GM23248 (cell line): ENCODE measurements around the gene CCDC127. TPM values are rescaled to one million over a fixed set of nuclear protein-coding genes. Genes with fewer than 3 reads are reported as not detected.

Experiments used
- DNase-seq: peaks from one replicate; pipeline ENCODE4 v3.0.0-alpha.2; 2015
- H2AFZ ChIP-seq: fragments of 200-600 bp; sonication (generic); 2 replicates; pipeline ENCODE4 v1.6.1; 2016; ENCODE audit warnings: antibody characterized with exemption
- H3F3A ChIP-seq: fragments of 200-600 bp; sonication (generic); 2 replicates; pipeline ENCODE4 v1.6.1; 2016; ENCODE audit warnings: mild to moderate bottlenecking, antibody characterized with exemption, mixed run types; ENCODE audit not compliant: insufficient read depth
- H3K27ac ChIP-seq: fragments of 200-600 bp; sonication (generic); 2 replicates; pipeline ENCODE4 v1.5.1; 2016; ENCODE audit warnings: mild to moderate bottlenecking
- H3K27me3 ChIP-seq: fragments of 200-600 bp; sonication (generic); replicated peaks from 2 replicates; pipeline ENCODE4 v1.6.1; 2016; ENCODE audit warnings: mild to moderate bottlenecking; ENCODE audit not compliant: insufficient read depth
- H3K36me3 ChIP-seq: fragments of 200-600 bp; sonication (generic); 2 replicates; pipeline ENCODE4 v1.6.1; 2016; ENCODE audit warnings: low read depth, mild to moderate bottlenecking
- H3K4me1 ChIP-seq: fragments of 200-600 bp; sonication (generic); 2 replicates; pipeline ENCODE4 v1.6.1; 2016; ENCODE audit warnings: mild to moderate bottlenecking; ENCODE audit not compliant: insufficient read depth
- H3K4me2 ChIP-seq: fragments of 200-600 bp; sonication (generic); one replicate; pipeline ENCODE4 v1.6.1; 2016; ENCODE audit warnings: mild to moderate bottlenecking; ENCODE audit not compliant: unreplicated experiment
- H3K4me3 ChIP-seq: fragments of 200-600 bp; sonication (generic); 2 replicates; pipeline ENCODE4 v1.5.1; 2016; ENCODE audit warnings: mild to moderate bottlenecking
- H3K79me2 ChIP-seq: fragments of 200-600 bp; sonication (generic); 2 replicates; pipeline ENCODE4 v1.6.1; 2016; ENCODE audit warnings: mild to moderate bottlenecking; ENCODE audit not compliant: insufficient read depth
- H3K9ac ChIP-seq: fragments of 200-600 bp; sonication (generic); 2 replicates; pipeline ENCODE4 v1.6.1; 2016; ENCODE audit warnings: mild to moderate bottlenecking
- H3K9me2 ChIP-seq: fragments of 200-600 bp; sonication (generic); 2 replicates; pipeline ENCODE4 v1.6.1; 2016; ENCODE audit warnings: mixed run types, mild to moderate bottlenecking, moderate library complexity; ENCODE audit not compliant: insufficient read depth
- H3K9me3 ChIP-seq: fragments of 200-600 bp; sonication (generic); one replicate; pipeline ENCODE4 v1.6.1; 2017; ENCODE audit warnings: low read depth
- H4K20me1 ChIP-seq: fragments of 200-600 bp; sonication (generic); 2 replicates; pipeline ENCODE4 v1.6.0; 2016; ENCODE audit not compliant: insufficient read depth
- EZH2 ChIP-seq: fragments of 200-600 bp; sonication (generic); IDR thresholded peaks from 2 replicates; pipeline ENCODE4 v1.6.1; 2018; ENCODE audit warnings: antibody characterized with exemption, mild to moderate bottlenecking; ENCODE audit not compliant: insufficient read depth, poor library complexity, severe bottlenecking
- EZH2phosphoT487 ChIP-seq: fragments of 200-600 bp; sonication (generic); IDR thresholded peaks from 2 replicates; pipeline ENCODE4 v1.6.1; 2018; ENCODE audit warnings: antibody characterized with exemption, moderate library complexity, mild to moderate bottlenecking, low read depth; ENCODE audit not compliant: insufficient read depth
- WGBS, 2 experiments: methylation state at CpG; one replicate each; pipeline ENCODE4 v1.1.6; 2015 to 2017; ENCODE audit warnings: low lambda C conversion rate in 2 of 2, low coverage in 1 of 2; ENCODE audit errors: missing lambda C conversion rate in 2 of 2; 5-methylcytosine and 5-hydroxymethylcytosine counted together
- in situ Hi-C: fragments of 300-500 bp; cut with MboI; formaldehyde crosslinking; loops from 2 replicates; pipeline ENCODE4 v1.15.0; 2020
- polyA plus RNA-seq: library from polyadenylated mRNA; unstranded; fragments of >200 nt; fragmentation: Nextera tagmentation; extraction: Ambion mirVana; gene quantifications from 2 replicates; pipeline ENCODE4 v1.2.1, GENCODE V29; 2016
- total RNA-seq: library from RNA; depleted of rRNA; stranded (reverse); fragments of >200 nt; shearing (Covaris generic); gene quantifications from 2 replicates; pipeline ENCODE4 v1.2.3, GENCODE V29; 2014

Gene CCDC127
- total and polyA plus RNA-seq, 2 experiments from 2014 or later: 6.3 to 11.3 TPM

GRCh38 chr5:163338-163620 lies 54.7 kb downstream of the CCDC127 start:
- Histone ChIP-seq H3K4me2 (no peak overlapping the region), H2AFZ (no peak overlapping the region), H3K9me2 (no peaks in the 10 kb centered on the region), H3K9me3 (no peaks in the 10 kb centered on the region), H3K79me2 (no peaks in the 10 kb centered on the region), H3K9ac (no peak overlapping the region), H3K36me3 (no peaks in the 10 kb centered on the region), H3F3A (no peaks in the 10 kb centered on the region), H3K27ac (no peak overlapping the region), H4K20me1 (no peaks in the 10 kb centered on the region), H3K4me3 (no peak overlapping the region), H3K27me3 (no peaks in the 10 kb centered on the region), H3K4me1 (peaks cover 16% of the 10 kb centered on the region)
- in situ Hi-C loops: no loop called here
- TF ChIP-seq EZH2phosphoT487: no peak
- no peak for TF ChIP-seq EZH2
- no peak for DNase-seq
- 68 to 71% methylated on average over 7 of the region's 7 CpGs for WGBS, 2 experiments

GRCh38 chr5:162565-163337 lies 55.2 kb downstream of the CCDC127 start:
- H3K36me3 ChIP-seq: no peaks in the 10 kb centered on the region
- no peak overlapping the region for H2AFZ ChIP-seq
- H3K9ac ChIP-seq: no peak overlapping the region
- H3K27ac ChIP-seq: no peak overlapping the region
- H3K27me3 ChIP-seq: no peaks in the 10 kb centered on the region
- H3K9me2 ChIP-seq: no peaks in the 10 kb centered on the region
- H3K4me1 ChIP-seq: peaks cover 10% of the 10 kb centered on the region
- no peaks in the 10 kb centered on the region for H3K9me3 ChIP-seq
- no peaks in the 10 kb centered on the region for H3F3A ChIP-seq
- no peaks in the 10 kb centered on the region for H3K79me2 ChIP-seq
- no peak overlapping the region for H3K4me2 ChIP-seq
- 72 to 76% methylated on average over 16 to 18 of the region's 23 CpGs for WGBS, 2 experiments
- no peak for TF ChIP-seq EZH2
- TF ChIP-seq EZH2phosphoT487: no peak
- in situ Hi-C loops: no loop called here
- no peaks in the 10 kb centered on the region for H4K20me1 ChIP-seq
- DNase-seq: no peak
- H3K4me3 ChIP-seq: no peak overlapping the region

DNA sequence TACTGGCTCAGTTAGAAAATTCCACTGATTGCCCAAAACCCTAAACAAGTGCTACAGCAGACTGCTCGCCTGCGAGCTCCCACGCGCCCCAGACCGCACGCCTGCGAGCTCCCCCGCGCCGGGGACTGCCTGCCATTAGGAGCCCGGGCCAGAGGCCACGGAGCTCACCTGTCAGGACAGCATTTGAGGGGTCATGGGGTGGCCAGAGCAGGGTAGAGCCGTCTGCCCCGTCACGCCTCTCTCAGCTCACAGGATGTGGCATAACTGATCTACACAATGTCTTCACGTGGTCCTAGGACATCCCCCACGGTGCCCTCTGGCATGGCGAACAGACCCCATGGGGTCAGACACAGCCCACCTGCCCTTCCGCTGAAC lies 55.8 kb downstream of the CCDC127 start:
- Histone ChIP-seq H3K9me3 (no peaks in the 10 kb centered on the region), H3K9me2 (no peaks in the 10 kb centered on the region), H3F3A (no peaks in the 10 kb centered on the region), H4K20me1 (no peaks in the 10 kb centered on the region), H3K36me3 (no peaks in the 10 kb centered on the region), H3K4me2 (no peak overlapping the region), H3K79me2 (no peaks in the 10 kb centered on the region), H2AFZ (no peak overlapping the region), H3K9ac (no peak overlapping the region), H3K4me1 (peaks cover 8% of the 10 kb centered on the region), H3K27me3 (no peaks in the 10 kb centered on the region), H3K4me3 (no peak overlapping the region), H3K27ac (no peak overlapping the region)
- no peak for TF ChIP-seq EZH2
- TF ChIP-seq EZH2phosphoT487: no peak
- in situ Hi-C loops: no loop called here
- 78 to 82% methylated on average over 19 of the region's 19 CpGs for WGBS, 2 experiments
- DNase-seq: no peak

GRCh38 chr5:161803-162110 lies 56.2 kb downstream of the CCDC127 start:
- H4K20me1 ChIP-seq: no peaks in the 10 kb centered on the region
- H3K27me3 ChIP-seq: no peaks in the 10 kb centered on the region
- TF ChIP-seq EZH2phosphoT487 (no peak), EZH2 (no peak)
- H3K79me2 ChIP-seq: no peaks in the 10 kb centered on the region
- no peaks in the 10 kb centered on the region for H3K9me3 ChIP-seq
- 79 to 85% methylated on average over 17 of the region's 17 CpGs for WGBS, 2 experiments
- no peaks in the 10 kb centered on the region for H3K9me2 ChIP-seq
- DNase-seq: no peak
- no peaks in the 10 kb centered on the region for H3K36me3 ChIP-seq
- no peak overlapping the region for H3K4me2 ChIP-seq
- no peak overlapping the region for H3K9ac ChIP-seq
- no peak overlapping the region for H3K4me3 ChIP-seq
- in situ Hi-C loops: no loop called here
- H2AFZ ChIP-seq: no peak overlapping the region
- H3K27ac ChIP-seq: no peak overlapping the region
- H3K4me1 ChIP-seq: peaks cover 8% of the 10 kb centered on the region
- H3F3A ChIP-seq: no peaks in the 10 kb centered on the region
